HG02884 (cell line): ENCODE results near the gene POC1B.

Source experiments
- ATAC-seq: cut with Tn5 transposase; IDR thresholded peaks from one replicate; pipeline ENCODE4 v1.9.1; 2021; ENCODE audit warnings: mild to moderate bottlenecking, moderate library complexity; ENCODE audit not compliant: unreplicated experiment

Gene POC1B

GRCh38 chr12:89539426-89540223 lies 13.8 kb upstream of the POC1B start:
- no peak for ATAC-seq

- no peak for ATAC-seq
Observed at GRCh38 chr12:89538897-89539296, 13.1 kb upstream of the POC1B start.

GRCh38 chr12:89537389-89537788 lies 11.5 kb upstream of the POC1B start:
- ATAC-seq: no peak

- peak; percentile 24 for ATAC-seq
Observed at GRCh38 chr12:89529738-89530137, 3.9 kb upstream of the POC1B start.

GRCh38 chr12:89528434-89528833 lies 2.6 kb upstream of the POC1B start:
- no peak for ATAC-seq

GRCh38 chr12:89525305-89525823 lies 483 bp downstream of the POC1B start:
- ATAC-seq: peak; percentile 25

GRCh38 chr12:89524541-89525304 lies 1.1 kb downstream of the POC1B start, which contains the start of gene GALNT4:
Gene GALNT4 (minus strand): TSS chr12:89524796. CDS start chr12:89524549, 247 bp downstream.
- ATAC-seq: peak; percentile 73

- ATAC-seq: no peak
Observed at GRCh38 chr12:89523843-89524540, 1.9 kb downstream of the POC1B start.

GRCh38 chr12:89523393-89523792 lies 2.5 kb downstream of the POC1B start:
- no peak for ATAC-seq

GRCh38 chr12:89521364-89522223 lies 4.3 kb downstream of the POC1B start:
- ATAC-seq: no peak

- ATAC-seq: no peak
Observed at GRCh38 chr12:89517720-89518119, 8.1 kb downstream of the POC1B start.

- ATAC-seq: no peak
Observed at GRCh38 chr12:89516633-89517032, 9.2 kb downstream of the POC1B start.

- ATAC-seq: peak; percentile 76
Observed at GRCh38 chr12:89514751-89515150, 11.1 kb downstream of the POC1B start.

- ATAC-seq: no peak
Observed at GRCh38 chr12:89513544-89513943, 12.3 kb downstream of the POC1B start.

GRCh38 chr12:89507015-89507824 lies 18.6 kb downstream of the POC1B start:
- ATAC-seq: no peak

- ATAC-seq: no peak
Observed at GRCh38 chr12:89506050-89506449, 19.8 kb downstream of the POC1B start.

GRCh38 chr12:89504560-89505346 lies 21.1 kb downstream of the POC1B start:
- no peak for ATAC-seq

- no peak for ATAC-seq
Observed at GRCh38 chr12:89501793-89502192, 24.1 kb downstream of the POC1B start.

- no peak for ATAC-seq
Observed at GRCh38 chr12:89499857-89500256, 26.0 kb downstream of the POC1B start.
